Hematopoietic multipotent progenitor cell treated with erythropoietin and hydrocortisone succinate and interleukin-3 and kit ligand, for 4 days (in vitro differentiated cells): ENCODE measurements around the gene LRRC17.

Source experiments
- DNase-seq: peaks from one replicate; pipeline ENCODE4 v3.0.0-alpha.2; 2015

The LRRC17 gene

DNA sequence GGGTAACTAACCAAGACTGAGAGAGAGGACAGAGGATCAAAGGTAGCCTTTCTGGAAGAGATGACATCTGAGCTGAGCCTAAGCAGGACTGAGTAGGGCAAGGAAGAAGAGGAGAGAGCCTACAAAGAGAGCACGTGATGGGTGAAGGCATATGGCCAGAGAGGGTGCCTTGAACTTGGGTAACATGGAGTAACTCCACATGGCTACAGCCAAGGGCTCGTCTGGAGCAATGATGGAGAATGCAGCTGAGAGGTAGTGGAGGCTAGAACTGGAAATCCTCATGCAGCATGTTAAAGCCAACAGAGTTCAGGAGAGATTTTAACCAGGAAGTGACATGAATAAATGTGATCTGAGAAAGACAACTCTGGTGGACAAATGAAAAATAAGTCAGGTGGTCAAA lies 77.8 kb downstream of the LRRC17 start:
- DNase-seq: no peak

- peak; percentile 59 for DNase-seq
Measured at GRCh38 chr7:102991077-102991539, 78.3 kb downstream of the LRRC17 start.

DNA sequence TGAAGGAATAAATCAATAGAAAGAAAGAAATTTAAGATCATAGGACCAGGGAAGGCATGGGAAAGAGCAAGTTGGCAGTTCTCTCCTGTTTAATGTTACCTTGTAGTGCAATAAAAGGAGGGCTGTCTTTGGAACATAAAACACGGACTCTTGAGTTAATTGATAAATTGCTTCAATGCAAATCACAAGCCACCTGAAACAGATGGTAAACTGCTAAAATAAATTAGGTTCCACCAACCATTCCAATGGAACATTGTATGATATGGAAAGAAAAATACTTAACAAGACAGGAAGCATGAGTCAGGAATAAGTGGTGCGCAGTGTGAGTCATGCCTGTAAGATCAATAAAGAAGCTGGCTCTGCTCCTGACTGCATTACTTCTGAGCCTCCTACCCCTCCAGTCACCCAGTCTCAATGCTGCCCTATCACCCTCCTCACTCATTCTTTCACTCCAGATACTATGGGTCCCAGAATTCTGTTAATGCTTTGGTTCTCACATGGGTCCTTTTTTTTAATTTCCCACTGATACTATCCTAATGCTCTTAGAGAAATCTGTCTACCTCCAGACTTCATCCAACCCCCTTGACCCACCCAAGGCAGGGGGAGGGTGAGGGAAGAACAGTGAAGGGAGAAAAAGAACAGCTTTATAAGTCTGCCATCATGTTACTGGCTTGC lies 78.9 kb downstream of the LRRC17 start:
- peak; percentile 44 for DNase-seq

- DNase-seq: no peak
Measured at GRCh38 chr7:102992509-102992937, 79.7 kb downstream of the LRRC17 start.

- DNase-seq: peak; percentile 87
Measured at GRCh38 chr7:102992938-102993717, 80.3 kb downstream of the LRRC17 start.

DNA sequence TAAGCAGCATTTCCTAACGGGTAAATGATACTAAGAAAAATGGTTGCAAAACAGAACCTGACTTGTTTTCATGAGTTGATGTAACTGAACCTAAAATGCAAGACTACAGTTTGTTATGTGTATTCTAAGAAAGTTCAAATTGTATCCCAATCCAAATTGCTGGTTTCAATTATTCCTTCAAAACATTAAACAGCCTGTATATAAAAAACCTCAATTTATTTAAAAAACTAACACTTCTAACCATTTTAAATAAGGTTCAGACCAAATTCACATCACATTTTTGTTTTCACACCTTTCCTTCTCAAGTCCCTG lies 80.9 kb downstream of the LRRC17 start:
- DNase-seq: no peak

DNA sequence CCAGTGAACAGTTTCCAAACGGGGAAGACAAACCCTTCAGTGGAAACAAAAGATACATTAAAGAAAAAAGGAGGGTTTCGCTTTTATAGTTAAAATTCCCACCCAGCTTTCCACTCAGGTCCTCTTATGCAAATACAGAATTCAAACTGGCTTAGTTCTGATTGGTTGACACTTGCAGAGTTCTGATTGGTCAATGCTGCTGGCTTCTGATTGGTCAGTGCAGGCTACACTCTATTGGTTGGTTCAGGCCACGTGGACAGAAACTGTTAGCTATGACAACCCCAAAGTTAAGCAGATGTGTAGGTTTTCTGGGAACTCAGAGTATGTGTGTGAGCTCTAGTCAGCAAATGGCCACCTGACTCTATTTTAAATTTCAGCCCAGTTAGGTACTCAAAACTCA lies 81.8 kb downstream of the LRRC17 start:
- DNase-seq: no peak
